Stimulated activated CD8-positive, alpha-beta memory T cell treated with anti-CD3 and anti-CD28 coated beads, Interleukin-15, amount 100 ng/mL, for 48 hours (primary cell): ENCODE measurements around the gene PBRM1.
"Not testable (repeated sequence)": the region's sequence is repeated elsewhere in the genome, so short reads cannot be mapped to it uniquely, and the experiment has no call there.

Source experiments
- DNase-seq, 2 donors: peaks; one replicate each; pipeline ENCODE4 v3.0.0-alpha.2; 2020; ENCODE audit warnings: low read depth in 2 of 2

The PBRM1 gene

DNA sequence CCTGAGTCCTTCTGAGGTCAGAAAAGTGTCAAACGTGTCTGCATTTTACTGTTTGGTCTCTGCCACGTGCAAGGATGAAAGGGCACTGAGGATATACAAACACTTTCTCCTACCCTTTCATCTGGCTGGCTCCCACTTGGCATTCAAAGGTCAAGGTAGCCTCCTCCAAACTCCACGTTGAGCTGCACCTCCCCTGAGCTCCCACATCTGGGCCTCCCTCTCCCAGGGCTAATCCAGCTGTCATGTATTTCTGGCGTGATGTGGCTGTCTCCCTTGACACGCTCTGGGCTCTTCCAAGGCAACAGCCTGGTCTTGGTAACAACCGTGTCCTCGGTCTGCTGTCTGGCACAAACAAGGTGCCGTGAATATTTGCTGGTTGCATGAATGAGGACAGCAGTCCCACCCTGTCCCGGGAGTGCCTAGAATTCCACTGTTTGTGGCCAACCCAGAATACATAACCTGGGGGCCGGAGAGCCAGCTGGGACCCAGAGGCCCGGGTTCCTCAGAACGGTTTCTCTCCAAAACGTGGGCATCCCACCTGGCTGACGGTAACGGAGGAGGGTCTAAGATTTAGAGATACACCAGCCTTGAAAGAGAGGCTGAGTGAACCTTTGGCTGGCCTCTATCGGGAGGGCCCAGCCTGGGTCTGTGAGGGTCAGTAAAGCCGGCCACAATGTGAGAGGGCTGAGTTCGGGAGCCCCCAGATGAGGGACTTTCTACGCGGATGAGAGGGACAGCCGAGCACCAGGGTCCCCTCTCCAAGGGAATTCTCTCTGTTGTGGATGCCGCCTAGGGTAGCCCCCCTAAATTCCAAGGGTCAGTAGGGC lies 19.1 kb upstream of the PBRM1 start:
- DNase-seq, result no peak

DNA sequence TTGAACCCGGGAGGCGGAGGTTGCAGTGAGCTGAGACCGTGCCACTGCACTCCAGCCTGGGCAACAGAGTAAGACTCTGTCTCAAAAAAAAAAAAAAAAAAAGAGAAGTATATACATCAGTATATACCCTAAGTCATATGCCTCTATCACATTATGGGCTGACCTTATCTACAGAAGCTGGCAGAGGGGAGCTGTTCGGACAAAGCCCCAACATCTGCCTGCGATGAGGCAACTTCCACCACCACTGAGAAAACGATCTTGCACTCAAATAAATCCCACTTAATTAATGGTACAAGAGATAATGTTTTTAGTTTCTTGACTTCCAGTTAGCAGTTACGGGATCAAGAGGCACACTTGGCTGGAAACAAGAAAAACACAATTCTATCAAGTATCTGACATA lies 17.6 kb upstream of the PBRM1 start:
- no peak for DNase-seq

GRCh38 chr3:52697632-52697965 lies 11.9 kb upstream of the PBRM1 start:
- DNase-seq, result no peak

DNA sequence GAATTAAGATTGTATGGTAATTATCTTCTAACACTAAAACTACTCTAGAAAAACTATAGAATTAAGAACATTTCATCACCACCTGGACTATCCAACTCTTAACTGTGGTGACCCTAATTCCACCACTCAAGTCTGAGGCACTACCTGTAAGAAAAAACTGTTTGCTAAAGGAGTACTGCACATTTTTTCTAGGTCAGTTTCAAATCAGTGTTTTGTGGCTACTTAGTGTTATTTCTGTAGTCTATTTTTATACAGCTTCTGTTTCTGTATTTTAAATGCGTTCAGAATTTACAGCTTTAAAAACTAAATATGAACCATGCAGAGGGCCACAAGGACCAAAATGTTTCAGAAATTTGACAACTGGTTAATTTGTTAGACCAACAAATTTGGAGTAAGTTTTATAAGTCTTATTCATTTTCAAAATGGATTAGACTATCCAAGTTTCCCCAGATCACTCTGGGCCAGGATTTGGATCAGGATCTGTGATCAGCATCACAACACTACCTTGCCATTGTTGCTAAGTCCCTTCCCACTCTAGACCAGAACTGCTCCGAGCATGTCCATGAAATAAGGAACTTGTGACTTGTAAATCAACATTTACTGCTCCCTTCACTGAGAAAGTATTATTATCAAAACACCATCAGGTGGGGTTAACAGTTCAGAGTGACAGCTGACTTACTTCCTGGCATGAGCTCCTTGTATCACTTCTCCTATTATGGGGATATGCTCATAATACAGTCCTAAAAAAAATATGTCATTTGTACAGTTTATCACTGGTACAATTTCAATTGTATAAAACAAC lies 11.3 kb upstream of the PBRM1 start:
- DNase-seq, result no peak

DNA sequence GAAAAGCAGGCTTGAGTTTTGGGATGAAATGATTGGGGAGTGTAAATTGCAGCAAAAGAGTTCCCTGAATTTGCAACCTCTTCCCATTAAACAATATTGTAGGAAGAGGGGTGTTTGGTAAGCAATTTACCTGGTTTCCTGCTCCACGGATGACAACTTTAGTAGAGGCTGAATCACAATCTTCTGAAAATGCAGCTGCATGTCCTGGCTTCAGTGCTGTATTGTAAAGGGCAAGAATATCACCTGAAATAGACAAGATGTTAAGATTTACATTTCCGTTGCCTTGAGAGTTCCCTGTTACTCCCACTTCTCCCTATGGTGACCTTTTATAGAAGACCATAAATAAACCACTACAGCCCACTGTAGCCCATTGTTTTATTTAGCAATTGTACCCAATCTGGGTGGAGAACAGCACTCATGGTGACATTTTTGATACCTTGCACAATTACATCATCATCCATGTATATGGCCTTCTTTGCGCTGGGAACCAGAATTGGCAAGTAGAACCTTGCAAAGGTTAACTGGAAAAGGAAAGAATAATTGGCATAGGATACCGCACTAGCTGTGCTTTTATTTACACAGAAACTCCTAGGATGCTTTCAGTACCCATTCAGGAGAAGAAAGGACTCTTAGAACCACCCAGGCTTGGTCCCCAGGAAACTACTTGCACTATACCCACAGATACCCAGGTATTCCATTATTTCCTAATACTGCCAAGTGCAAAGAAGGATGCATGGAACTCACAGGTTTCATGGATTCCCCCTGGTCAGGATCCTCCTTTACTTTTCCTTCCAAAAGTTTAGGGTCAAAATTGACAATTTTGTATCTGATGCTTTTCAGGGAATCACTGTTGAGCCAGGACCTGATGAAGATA lies 10.3 kb upstream of the PBRM1 start:
- no peak for DNase-seq

- DNase-seq, result no peak
These were observed 8.9 kb upstream of the PBRM1 start for GRCh38 chr3:52694528-52695189.

DNA sequence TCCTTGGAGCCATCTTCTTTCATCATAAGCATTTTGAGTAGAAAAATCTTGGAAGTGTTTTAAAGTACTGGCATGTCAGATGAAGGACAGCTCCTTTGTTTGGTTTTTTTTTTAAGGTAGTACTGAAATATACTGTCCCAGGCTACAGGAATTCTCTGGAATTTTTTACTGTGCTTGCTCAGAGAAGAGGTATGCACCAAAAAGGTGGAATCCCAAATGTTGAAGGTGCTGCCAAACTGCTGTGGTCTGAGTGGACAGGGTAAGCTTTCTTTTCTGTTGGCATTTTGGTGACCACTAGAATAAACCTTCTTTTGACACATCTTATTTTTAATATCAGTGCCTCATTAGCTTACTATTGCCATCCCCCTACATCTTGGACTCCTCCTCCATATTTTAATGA lies 7.4 kb upstream of the PBRM1 start:
- DNase-seq, result no peak

- DNase-seq, result no peak
These were observed 4.8 kb upstream of the PBRM1 start for GRCh38 chr3:52690560-52690959.

GRCh38 chr3:52689151-52689550 lies 3.4 kb upstream of the PBRM1 start:
- no peak for DNase-seq

- no peak for DNase-seq
These were observed 2.6 kb upstream of the PBRM1 start for GRCh38 chr3:52688266-52688665.

GRCh38 chr3:52685285-52685708 lies 416 bp downstream of the PBRM1 start:
- peak; percentile 81 to 82 for DNase-seq

- DNase-seq, result no peak
These were observed 1.5 kb downstream of the PBRM1 start for GRCh38 chr3:52684184-52684583.

DNA sequence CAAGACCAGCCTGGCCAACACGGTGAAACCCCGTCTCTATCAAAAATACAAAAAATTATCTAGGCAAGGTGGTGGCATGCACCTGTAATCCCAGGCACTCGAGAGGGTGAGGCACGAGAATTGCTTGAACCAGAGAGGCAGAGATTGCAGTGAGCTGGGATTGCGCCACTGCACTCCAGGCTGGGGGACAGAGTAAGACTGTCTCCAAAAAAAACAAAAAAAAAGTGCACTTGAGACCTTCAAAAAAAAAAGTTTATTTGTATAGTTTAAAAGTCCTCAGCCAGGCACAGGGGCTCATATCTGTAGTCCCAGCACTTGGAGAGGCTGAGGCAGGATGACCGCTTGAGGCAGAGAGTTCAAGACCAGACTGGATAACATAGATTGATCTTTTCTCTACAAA lies 2.1 kb downstream of the PBRM1 start:
- no peak for DNase-seq

DNA sequence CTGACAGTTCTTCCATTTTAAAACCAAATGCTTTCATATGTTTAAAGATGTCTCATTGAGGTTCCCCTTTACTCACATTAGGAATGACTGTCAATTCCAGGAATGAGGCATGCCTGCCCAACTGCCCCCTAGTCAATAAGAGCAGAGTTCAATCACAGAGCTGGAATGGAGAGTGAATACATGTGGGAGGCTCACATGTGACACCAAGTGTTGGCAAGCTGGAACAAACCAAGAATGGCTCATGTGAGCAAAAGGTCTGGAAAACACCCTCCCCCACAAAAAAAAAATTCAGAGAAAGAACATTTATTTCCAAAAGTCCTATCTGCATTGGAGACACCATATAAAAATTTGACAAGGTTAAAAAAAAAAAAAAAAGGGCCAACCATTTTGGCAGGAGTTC lies 3.7 kb downstream of the PBRM1 start:
- peak in 1 of 2 donors; percentile 38 for DNase-seq

DNA sequence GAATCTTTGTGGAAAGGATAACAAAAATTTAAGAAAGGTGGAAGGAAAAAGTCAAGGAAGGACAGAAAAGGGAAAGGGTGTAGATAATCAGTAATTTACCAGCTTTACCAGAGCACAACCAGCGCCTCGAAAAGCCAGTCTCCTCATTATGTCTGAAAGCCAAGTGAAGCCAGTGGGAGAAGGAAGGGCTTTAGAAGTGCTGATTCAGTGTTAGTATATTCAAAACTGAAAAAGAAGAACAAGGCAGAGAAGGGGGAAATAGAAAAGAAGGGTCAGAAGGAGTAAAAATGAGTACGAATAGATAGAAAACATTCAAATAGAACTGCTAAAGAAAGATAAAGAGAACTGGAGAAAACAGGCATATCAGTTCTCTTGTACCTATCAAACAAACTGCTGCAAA lies 4.1 kb downstream of the PBRM1 start:
- DNase-seq, result no peak

DNA sequence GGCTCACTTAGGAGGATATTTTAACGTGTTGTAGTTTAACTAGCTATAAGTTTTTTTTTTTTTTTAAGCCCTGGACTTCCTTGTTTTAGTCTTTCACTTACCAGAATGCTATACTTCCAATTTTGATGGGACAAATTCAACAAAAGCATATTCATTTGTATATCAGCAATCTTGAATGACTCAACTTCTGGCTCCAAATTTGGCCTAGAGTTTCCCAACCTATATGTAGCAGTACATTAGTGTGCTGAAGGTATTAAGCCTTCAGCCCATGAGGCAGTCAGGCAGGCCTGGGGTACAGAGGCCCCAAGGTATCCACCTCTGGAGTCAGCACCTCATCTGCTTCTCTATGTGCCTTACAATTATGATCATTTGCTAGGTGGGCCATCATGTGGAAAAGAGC lies 5.9 kb downstream of the PBRM1 start:
- no peak for DNase-seq

GRCh38 chr3:52679199-52679538 lies 6.5 kb downstream of the PBRM1 start:
- DNase-seq, result no peak

- DNase-seq, result no peak
These were observed 7.2 kb downstream of the PBRM1 start for GRCh38 chr3:52678265-52679198.

DNA sequence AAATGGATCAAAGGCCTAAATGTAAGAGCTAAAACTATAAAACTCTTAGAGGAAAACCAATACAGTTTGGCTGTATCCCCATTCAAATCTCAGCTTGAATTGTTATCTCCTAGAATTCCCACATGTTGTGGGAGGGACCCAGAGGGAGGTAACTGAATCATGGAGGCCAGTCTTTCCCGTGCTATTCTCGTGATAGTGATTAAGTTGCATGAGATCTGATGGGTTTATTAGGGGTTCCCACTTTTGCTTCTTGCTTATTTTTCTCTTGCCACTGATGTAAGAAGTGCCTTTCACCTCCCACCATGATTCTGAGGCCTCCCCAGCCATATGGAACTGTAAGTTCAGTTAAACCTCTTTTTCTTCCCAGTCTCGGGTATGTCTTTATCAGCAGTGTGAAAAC lies 9.5 kb downstream of the PBRM1 start:
- not testable (repeated sequence) for DNase-seq

- DNase-seq, result no peak
These were observed 14.0 kb downstream of the PBRM1 start for GRCh38 chr3:52671676-52672075.
